Measurements from ENCODE around the gene PLEKHA6.

The PLEKHA6 gene

GRCh38 chr1:204354579-204354978 lies 5.2 kb downstream of the PLEKHA6 start:
- no peak for DNase-seq

DNA sequence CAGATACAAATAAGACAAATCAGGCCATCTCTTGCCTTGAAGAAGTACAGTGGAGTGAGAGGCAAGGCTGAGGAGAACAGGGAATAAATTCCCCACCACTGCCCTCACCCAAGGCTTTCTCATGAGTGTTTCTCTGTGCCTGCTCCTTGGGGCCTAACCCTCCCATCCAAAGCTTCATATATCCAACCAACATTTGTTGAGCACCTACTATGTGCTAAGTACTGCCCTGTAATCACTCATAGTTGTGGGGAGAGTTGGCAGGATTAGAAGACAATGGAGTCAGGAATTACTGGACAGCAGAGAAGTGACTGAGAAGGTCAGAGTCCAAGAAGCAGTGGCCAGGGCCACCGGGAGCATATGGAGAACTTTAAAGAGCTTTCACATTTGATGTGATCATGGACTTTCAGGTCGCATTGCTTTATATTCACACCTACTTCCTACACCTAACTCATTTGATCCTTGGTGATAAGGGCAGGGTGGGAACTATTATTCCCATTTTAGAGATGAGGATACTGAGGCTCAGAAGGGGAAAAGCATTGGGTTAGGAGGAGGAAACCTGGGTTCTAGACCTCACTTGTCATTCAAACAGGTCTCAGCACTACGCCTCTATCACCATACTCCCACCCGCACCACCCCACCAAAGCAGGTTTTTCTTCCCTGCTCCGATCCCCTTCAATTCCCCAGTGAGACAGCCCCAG lies 6.4 kb downstream of the PLEKHA6 start:
- no peak for DNase-seq

DNA sequence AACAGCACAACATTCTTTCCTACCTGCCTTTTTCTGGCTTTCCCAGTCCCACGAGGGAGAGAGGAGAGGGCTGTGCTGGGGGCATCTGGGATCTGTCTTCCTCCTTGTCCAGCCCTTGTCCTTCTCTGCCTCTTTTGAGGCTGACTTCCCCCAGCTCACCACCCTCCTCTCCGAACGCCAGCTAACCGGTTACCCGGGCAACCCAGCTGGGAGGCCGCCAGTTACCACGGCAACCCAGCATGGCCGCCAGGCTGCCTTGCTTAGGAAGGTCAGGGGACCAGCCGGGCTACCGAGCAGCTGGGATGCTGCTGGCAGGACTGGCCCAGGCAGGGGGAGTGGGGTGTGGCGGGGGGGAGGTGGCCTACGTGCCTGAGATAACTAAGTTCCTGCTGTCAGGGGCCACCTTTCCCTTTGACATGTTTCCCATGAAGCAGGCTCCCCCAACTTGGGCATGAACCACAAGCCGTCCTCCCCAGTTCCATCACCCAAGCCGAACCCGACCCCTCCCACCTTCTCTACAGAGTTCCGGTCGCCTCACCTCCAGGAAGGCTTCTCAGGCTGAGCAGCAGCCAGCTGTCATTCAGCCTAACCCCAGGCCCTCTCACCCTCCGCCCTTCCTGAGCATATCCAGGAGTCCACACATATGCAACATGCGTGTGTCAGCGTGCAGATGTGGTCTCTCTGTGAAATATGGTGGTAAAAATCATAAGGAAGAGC lies 8.7 kb downstream of the PLEKHA6 start:
- no peak for DNase-seq

GRCh38 chr1:204350312-204350711 lies 9.4 kb downstream of the PLEKHA6 start:
- DNase-seq: no peak

DNA sequence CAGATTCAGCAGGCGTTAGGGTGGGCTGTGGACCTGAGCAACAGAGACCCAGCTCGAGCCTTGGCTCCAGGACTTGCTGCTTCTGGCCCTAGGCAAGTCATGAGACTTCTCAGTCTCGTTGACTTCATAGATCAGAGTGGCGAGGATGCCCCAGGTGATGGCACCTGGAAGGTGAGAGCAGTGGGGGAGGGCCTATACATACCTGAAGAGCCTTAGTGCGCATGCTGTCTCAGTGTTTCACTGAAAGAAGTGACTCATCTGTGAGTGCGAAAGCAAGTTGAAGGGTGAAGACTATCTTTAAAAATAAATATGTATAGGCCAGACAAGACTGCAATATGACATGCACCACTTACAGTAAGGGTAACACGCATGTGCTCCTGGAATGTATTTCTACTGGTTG lies 10.1 kb downstream of the PLEKHA6 start:
- DNase-seq: no peak

GRCh38 chr1:204348722-204349121 lies 11.0 kb downstream of the PLEKHA6 start:
- DNase-seq: no peak

GRCh38 chr1:204348242-204348641 lies 11.5 kb downstream of the PLEKHA6 start:
- DNase-seq: no peak

- DNase-seq: no peak
Observed at GRCh38 chr1:204345941-204346645, 13.6 kb downstream of the PLEKHA6 start.

DNA sequence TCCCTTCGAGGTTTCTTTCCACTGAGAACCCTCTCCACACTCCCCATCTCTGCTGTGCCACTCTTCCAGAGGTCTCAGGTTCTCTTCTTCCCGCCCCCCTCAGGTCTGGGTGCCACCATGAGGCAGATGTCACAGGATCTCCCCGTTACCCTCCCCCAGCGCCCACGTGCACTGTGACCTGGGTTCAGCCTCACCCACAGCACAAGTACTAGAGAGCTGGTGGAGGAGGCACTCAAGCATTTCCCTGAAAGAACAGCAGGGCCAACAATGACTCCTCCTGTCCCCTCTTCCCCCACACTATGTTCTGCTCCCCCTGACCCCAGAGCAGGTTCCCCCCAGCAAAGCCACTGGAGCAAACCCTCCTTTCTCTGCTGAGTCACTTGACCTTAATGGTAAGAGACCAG lies 14.3 kb downstream of the PLEKHA6 start:
- DNase-seq: no peak

DNA sequence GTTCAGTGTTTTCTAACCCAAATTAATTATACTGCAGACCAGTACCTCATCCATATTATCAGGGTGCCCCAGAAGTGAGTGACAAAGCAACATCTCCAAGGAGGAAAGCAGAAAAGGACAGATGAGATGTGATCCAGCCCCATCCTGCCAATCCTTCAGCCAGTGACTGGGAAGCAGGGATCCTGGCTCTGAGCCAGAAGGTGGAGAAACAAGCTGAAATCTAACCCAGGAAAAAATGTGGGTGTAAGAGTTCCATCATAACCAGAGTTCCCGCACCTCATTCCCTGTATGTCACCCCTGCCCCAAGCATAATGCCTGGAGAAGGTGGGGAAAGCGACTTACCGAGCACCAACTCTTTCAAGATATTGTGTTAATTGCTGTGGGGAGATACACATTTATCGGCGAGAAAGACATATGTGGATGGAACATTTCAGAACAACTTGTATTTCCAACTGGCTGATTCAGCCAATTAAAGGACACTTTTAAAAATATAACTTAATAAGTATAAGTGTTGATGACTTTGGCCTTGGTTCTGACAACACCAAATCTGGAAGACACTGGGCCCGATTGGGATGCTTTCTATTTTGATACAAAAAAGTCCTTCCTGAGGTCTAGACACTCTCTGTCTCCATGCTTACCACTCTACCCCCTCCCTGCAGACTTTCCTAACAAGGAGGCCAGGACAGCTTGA lies 14.9 kb downstream of the PLEKHA6 start:
- DNase-seq: no peak

- DNase-seq: no peak
Observed at GRCh38 chr1:204343802-204344201, 15.9 kb downstream of the PLEKHA6 start.

- no peak for DNase-seq
Observed at GRCh38 chr1:204343247-204343646, 16.5 kb downstream of the PLEKHA6 start.

- DNase-seq: no peak
Observed at GRCh38 chr1:204342310-204342709, 17.4 kb downstream of the PLEKHA6 start.

- no peak for DNase-seq
Observed at GRCh38 chr1:204341380-204341779, 18.3 kb downstream of the PLEKHA6 start.

- no peak for DNase-seq
Observed at GRCh38 chr1:204340081-204340889, 19.4 kb downstream of the PLEKHA6 start.

GRCh38 chr1:204339541-204339940 lies 20.2 kb downstream of the PLEKHA6 start:
- DNase-seq: no peak

- DNase-seq: no peak
Observed at GRCh38 chr1:204338997-204339396, 20.7 kb downstream of the PLEKHA6 start.

GRCh38 chr1:204338360-204338759 lies 21.4 kb downstream of the PLEKHA6 start:
- no peak for DNase-seq

GRCh38 chr1:204337583-204337982 lies 22.1 kb downstream of the PLEKHA6 start:
- no peak for DNase-seq

DNA sequence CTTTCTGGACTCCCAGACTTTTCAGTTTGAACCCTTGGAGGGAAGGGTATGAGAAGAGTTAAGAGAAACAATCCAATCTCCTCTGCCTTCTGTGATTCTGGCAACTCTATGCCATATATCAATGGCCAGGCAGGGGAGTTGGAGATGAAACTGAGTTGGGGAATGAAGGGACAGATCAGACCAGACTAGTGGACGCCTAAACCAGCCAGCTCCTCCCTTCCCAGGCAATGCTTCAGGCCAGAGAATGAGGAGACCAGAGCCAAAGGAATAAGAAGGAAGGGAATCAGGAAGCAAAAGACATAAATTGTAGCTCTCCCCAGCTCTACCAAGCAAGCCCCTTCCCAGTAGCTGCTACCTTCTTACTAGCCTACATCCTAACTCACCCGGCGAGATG lies 22.7 kb downstream of the PLEKHA6 start:
- no peak for DNase-seq

- DNase-seq: no peak
Observed at GRCh38 chr1:204336421-204337035, 23.2 kb downstream of the PLEKHA6 start.

GRCh38 chr1:204335533-204335932 lies 24.2 kb downstream of the PLEKHA6 start:
- DNase-seq: no peak

All from activated gamma-delta T cell (primary cell).